Measurements from ENCODE around the gene SGCA.

Gene SGCA

GRCh38 chr17:50210240-50211225 is 44.7 kb downstream of the SGCA start:
- ATAC-seq (replicated peaks) (no peak), DNase-seq (no peak)
- Mint-ChIP-seq H3K36me3 (no peaks in the 10 kb centered on the region), H3K27me3 (peaks cover 60 to 68% of the 10 kb centered on the region in 2 donors), H3K4me1 (peaks cover 19 to 21% of the 10 kb centered on the region in 2 donors), H3K4me3 (no peak overlapping the region), H3K27ac (no peak overlapping the region), H3K9me3 (no peaks in the 10 kb centered on the region)

- DNase-seq, result no peak
- H3K4me1 Mint-ChIP-seq, result peaks cover 19 to 21% of the 10 kb centered on the region in 2 donors
- no peak for ATAC-seq (replicated peaks)
- no peaks in the 10 kb centered on the region for H3K36me3 Mint-ChIP-seq
- no peak overlapping the region for H3K4me3 Mint-ChIP-seq
- H3K27ac Mint-ChIP-seq, result no peak overlapping the region
- H3K9me3 Mint-ChIP-seq, result no peaks in the 10 kb centered on the region
- peaks cover 50 to 58% of the 10 kb centered on the region in 2 donors for H3K27me3 Mint-ChIP-seq
Measured at GRCh38 chr17:50211249-50212120, 45.7 kb downstream of the SGCA start.

GRCh38 chr17:50212121-50212843 is 46.5 kb downstream of the SGCA start:
- Mint-ChIP-seq H3K4me3 (no peak overlapping the region), H3K27ac (no peak overlapping the region), H3K9me3 (no peaks in the 10 kb centered on the region), H3K4me1 (peaks cover 14 to 15% of the 10 kb centered on the region in 2 donors), H3K27me3 (peaks cover 42 to 55% of the 10 kb centered on the region in 2 donors), H3K36me3 (no peaks in the 10 kb centered on the region)
- no peak for DNase-seq
- ATAC-seq (replicated peaks), result no peak

GRCh38 chr17:50213026-50214022 is 47.5 kb downstream of the SGCA start:
- peak; percentile 68 for DNase-seq
- Mint-ChIP-seq H3K4me1 (peaks cover 17 to 19% of the 10 kb centered on the region in 2 donors), H3K4me3 (no peak overlapping the region)

GRCh38 chr17:50214976-50215760 is 49.4 kb downstream of the SGCA start:
- H3K27ac Mint-ChIP-seq, result no peak overlapping the region
- no peaks in the 10 kb centered on the region for H3K36me3 Mint-ChIP-seq
- H3K27me3 Mint-ChIP-seq, result peaks cover 19 to 29% of the 10 kb centered on the region in 2 donors

More at GRCh38 chr17:50213026-50214022, 47.5 kb downstream of the SGCA start:
- peak; percentile 97 for ATAC-seq (replicated peaks)
- Mint-ChIP-seq H3K36me3 (no peaks in the 10 kb centered on the region), H3K27ac (no peak overlapping the region), H3K27me3 (peaks cover 32 to 44% of the 10 kb centered on the region in 2 donors), H3K9me3 (no peaks in the 10 kb centered on the region)

GRCh38 chr17:50217591-50217990 is 51.8 kb downstream of the SGCA start:
- Mint-ChIP-seq H3K27ac (no peak overlapping the region), H3K9me3 (no peaks in the 10 kb centered on the region)
- no peak for ATAC-seq (replicated peaks)

More at GRCh38 chr17:50214976-50215760, 49.4 kb downstream of the SGCA start:
- Mint-ChIP-seq H3K4me1 (peaks cover 19% of the 10 kb centered on the region in 2 donors), H3K4me3 (no peak overlapping the region), H3K9me3 (no peaks in the 10 kb centered on the region)
- no peak for DNase-seq
- no peak for ATAC-seq (replicated peaks)

GRCh38 chr17:50218071-50218759 is 52.4 kb downstream of the SGCA start:
- Mint-ChIP-seq H3K27me3 (peaks cover 8 to 14% of the 10 kb centered on the region in 2 donors), H3K36me3 (no peaks in the 10 kb centered on the region), H3K4me1 (peaks cover 8 to 15% of the 10 kb centered on the region in 2 donors), H3K27ac (no peak overlapping the region), H3K4me3 (no peak overlapping the region), H3K9me3 (no peaks in the 10 kb centered on the region)
- no peak for ATAC-seq (replicated peaks)
- no peak for DNase-seq

More at GRCh38 chr17:50217591-50217990, 51.8 kb downstream of the SGCA start:
- no peak for DNase-seq
- Mint-ChIP-seq H3K36me3 (no peaks in the 10 kb centered on the region), H3K4me3 (no peak overlapping the region), H3K27me3 (peaks cover 8 to 14% of the 10 kb centered on the region in 2 donors), H3K4me1 (peaks cover 10 to 22% of the 10 kb centered on the region in 2 donors)

- H3K4me1 Mint-ChIP-seq, result peaks cover 5 to 13% of the 10 kb centered on the region in 2 donors
- H3K4me3 Mint-ChIP-seq, result no peak overlapping the region
- DNase-seq, result no peak
- H3K27me3 Mint-ChIP-seq, result peaks cover 13 to 18% of the 10 kb centered on the region in 2 donors
- no peak overlapping the region for H3K27ac Mint-ChIP-seq
- H3K36me3 Mint-ChIP-seq, result no peaks in the 10 kb centered on the region
- peak; percentile 47 to 58 for ATAC-seq (replicated peaks)
- H3K9me3 Mint-ChIP-seq, result no peaks in the 10 kb centered on the region
Measured at GRCh38 chr17:50218771-50219315, 53.0 kb downstream of the SGCA start.

GRCh38 chr17:50219342-50219741 is 53.5 kb downstream of the SGCA start:
- H3K4me1 Mint-ChIP-seq, result peaks cover 5 to 13% of the 10 kb centered on the region in 2 donors
- no peak for ATAC-seq (replicated peaks)
- peaks cover 0 to under 1% of the 10 kb centered on the region in 2 donors for H3K36me3 Mint-ChIP-seq
- H3K27ac Mint-ChIP-seq, result no peak overlapping the region
- H3K27me3 Mint-ChIP-seq, result peaks cover 9 to 15% of the 10 kb centered on the region in 2 donors
- DNase-seq, result no peak
- peaks cover 0 to under 1% of the 10 kb centered on the region in 2 donors for H3K9me3 Mint-ChIP-seq
- H3K4me3 Mint-ChIP-seq, result no peak overlapping the region

- Mint-ChIP-seq H3K36me3 (peaks cover 0 to 7% of the 10 kb centered on the region in 2 donors), H3K9me3 (peaks cover 5 to 6% of the 10 kb centered on the region in 2 donors), H3K4me3 (no peak overlapping the region), H3K27me3 (peaks cover 5 to 8% of the 10 kb centered on the region in 2 donors), H3K27ac (no peak overlapping the region), H3K4me1 (peaks cover 5 to 13% of the 10 kb centered on the region in 2 donors)
- DNase-seq (no peak), ATAC-seq (replicated peaks) (no peak)
Measured at GRCh38 chr17:50219939-50220465, 54.2 kb downstream of the SGCA start.

GRCh38 chr17:50220811-50221210 is 55.0 kb downstream of the SGCA start:
- DNase-seq (no peak), ATAC-seq (replicated peaks) (no peak)
- no peak overlapping the region for H3K27ac Mint-ChIP-seq
- H3K4me1 Mint-ChIP-seq, result peaks cover 5 to 13% of the 10 kb centered on the region in 2 donors
- peaks cover under 1 to 12% of the 10 kb centered on the region in 2 donors for H3K36me3 Mint-ChIP-seq
- H3K4me3 Mint-ChIP-seq, result no peak overlapping the region
- peaks cover 6 to 8% of the 10 kb centered on the region in 2 donors for H3K27me3 Mint-ChIP-seq
- H3K9me3 Mint-ChIP-seq, result peaks cover 11 to 12% of the 10 kb centered on the region in 2 donors
